ENCODE results near the gene CHST2. TPM values are rescaled to one million over a fixed set of nuclear protein-coding genes. Genes with fewer than 3 reads are reported as not detected.
A peak's percentile ranks its signal among the peaks of the same experiment; 100 is the strongest.
"Not testable (repeated sequence)": the region's sequence is repeated elsewhere in the genome, so short reads cannot be mapped to it uniquely, and the experiment has no call there.

CHST2 gene, protein sequence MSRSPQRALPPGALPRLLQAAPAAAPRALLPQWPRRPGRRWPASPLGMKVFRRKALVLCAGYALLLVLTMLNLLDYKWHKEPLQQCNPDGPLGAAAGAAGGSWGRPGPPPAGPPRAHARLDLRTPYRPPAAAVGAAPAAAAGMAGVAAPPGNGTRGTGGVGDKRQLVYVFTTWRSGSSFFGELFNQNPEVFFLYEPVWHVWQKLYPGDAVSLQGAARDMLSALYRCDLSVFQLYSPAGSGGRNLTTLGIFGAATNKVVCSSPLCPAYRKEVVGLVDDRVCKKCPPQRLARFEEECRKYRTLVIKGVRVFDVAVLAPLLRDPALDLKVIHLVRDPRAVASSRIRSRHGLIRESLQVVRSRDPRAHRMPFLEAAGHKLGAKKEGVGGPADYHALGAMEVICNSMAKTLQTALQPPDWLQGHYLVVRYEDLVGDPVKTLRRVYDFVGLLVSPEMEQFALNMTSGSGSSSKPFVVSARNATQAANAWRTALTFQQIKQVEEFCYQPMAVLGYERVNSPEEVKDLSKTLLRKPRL
- 6.1 and 6.4 TPM in 2 replicates for total RNA-seq

GRCh38 chr3:143119009-143119914, at the start of gene CHST2:
TSS of gene CHST2 (plus strand) at chr3:143119771. CDS start at chr3:143120817, 1,046 bp downstream.
- DNase-seq = peak; percentile 92
- Mint-ChIP-seq H3K27ac (peak within 1 kb of the TSS; percentile 76), H3K27me3 (peaks cover 22% of the 10 kb centered on the region), H3K36me3 (ENCODE audit: low read depth) (peaks cover 5% of the 10 kb centered on the region), H3K4me3 (peak within 1 kb of the TSS; percentile 89), H3K4me1 (peaks cover 29% of the 10 kb centered on the region), H3K9me3 (no peaks in the 10 kb centered on the region)
- intact Hi-C loops (cut with micrococcal nuclease) = loop anchor here (2.0 kb wide), 1 partner anchor 852 kb away; the partner anchor contains the start of gene DIPK2A

GRCh38 chr3:143070977-143071551, 48.5 kb upstream of the CHST2 start:
- no peak overlapping the region for H3K4me3 Mint-ChIP-seq
- H3K27ac Mint-ChIP-seq = no peak overlapping the region
- no peaks in the 10 kb centered on the region for H3K4me1 Mint-ChIP-seq
- DNase-seq = peak; percentile 28
- H3K9me3 Mint-ChIP-seq = no peaks in the 10 kb centered on the region
- H3K27me3 Mint-ChIP-seq = no peaks in the 10 kb centered on the region
- no peaks in the 10 kb centered on the region for H3K36me3 Mint-ChIP-seq (ENCODE audit: low read depth)
- intact Hi-C loops (cut with micrococcal nuclease) = no loop called here

GRCh38 chr3:143071776-143072175, 47.8 kb upstream of the CHST2 start:
- no peaks in the 10 kb centered on the region for H3K4me1 Mint-ChIP-seq
- H3K4me3 Mint-ChIP-seq = no peak overlapping the region
- intact Hi-C loops (cut with micrococcal nuclease) = no loop called here
- peak; percentile 44 for DNase-seq
- no peak overlapping the region for H3K27ac Mint-ChIP-seq
- no peaks in the 10 kb centered on the region for H3K9me3 Mint-ChIP-seq
- H3K36me3 Mint-ChIP-seq (ENCODE audit: low read depth) = no peaks in the 10 kb centered on the region
- H3K27me3 Mint-ChIP-seq = no peaks in the 10 kb centered on the region

- H3K36me3 Mint-ChIP-seq (ENCODE audit: low read depth); H3K4me1 Mint-ChIP-seq; H3K4me3 Mint-ChIP-seq; H3K27ac Mint-ChIP-seq; H3K9me3 Mint-ChIP-seq; H3K27me3 Mint-ChIP-seq; intact Hi-C loops (cut with micrococcal nuclease): not testable (repeated sequence)
- DNase-seq = peak; percentile 37
Observed at GRCh38 chr3:143072298-143073020, 47.1 kb upstream of the CHST2 start.

- H3K27me3 Mint-ChIP-seq; H3K36me3 Mint-ChIP-seq (ENCODE audit: low read depth); H3K4me1 Mint-ChIP-seq; H3K9me3 Mint-ChIP-seq; H3K4me3 Mint-ChIP-seq; intact Hi-C loops (cut with micrococcal nuclease); H3K27ac Mint-ChIP-seq: not testable (repeated sequence)
- DNase-seq = peak; percentile 28
Observed at GRCh38 chr3:143073541-143073940, 46.0 kb upstream of the CHST2 start.

DNA sequence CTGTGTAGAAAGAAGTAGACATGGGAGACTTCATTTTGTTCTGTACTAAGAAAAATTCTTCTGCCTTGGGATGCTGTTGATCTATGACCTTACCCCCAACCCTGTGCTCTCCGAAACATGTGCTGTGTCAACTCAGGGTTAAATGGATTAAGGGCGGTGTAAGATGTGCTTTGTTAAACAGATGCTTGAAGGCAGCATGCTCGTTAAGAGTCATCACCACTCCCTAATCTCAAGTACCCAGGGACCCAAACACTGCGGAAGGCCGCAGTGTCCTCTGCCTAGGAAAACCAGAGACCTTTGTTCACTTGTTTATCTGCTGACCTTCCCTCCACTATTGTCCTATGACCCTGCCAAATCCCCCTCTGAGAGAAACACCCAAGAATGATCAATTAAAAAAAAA, 45.6 kb upstream of the CHST2 start:
- peak; percentile 12 for DNase-seq
- H3K9me3 Mint-ChIP-seq; H3K27ac Mint-ChIP-seq; intact Hi-C loops (cut with micrococcal nuclease); H3K4me1 Mint-ChIP-seq; H3K36me3 Mint-ChIP-seq (ENCODE audit: low read depth); H3K4me3 Mint-ChIP-seq; H3K27me3 Mint-ChIP-seq: not testable (repeated sequence)

DNA sequence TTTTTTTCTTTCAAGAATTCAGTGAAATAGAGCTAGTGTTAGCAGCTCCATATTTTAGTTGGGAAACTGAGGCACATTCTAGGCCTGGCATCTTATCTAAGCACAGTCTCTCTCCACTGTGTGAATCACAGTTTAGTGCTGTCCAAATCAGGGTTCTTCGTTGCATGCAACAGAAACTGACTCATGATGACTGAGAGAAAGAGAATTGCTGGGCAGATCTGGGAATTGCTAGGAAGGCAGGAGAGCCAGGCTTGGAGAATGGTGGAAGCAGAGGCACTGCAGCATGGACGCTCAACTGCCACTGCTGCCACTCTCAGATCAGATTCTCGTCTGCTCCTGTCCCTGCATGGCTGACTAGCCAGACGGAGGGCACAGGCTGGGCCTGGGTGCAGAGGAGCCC, 40.7 kb upstream of the CHST2 start:
- intact Hi-C loops (cut with micrococcal nuclease) = no loop called here
- H3K9me3 Mint-ChIP-seq = no peaks in the 10 kb centered on the region
- DNase-seq = peak; percentile 39
- no peaks in the 10 kb centered on the region for H3K27me3 Mint-ChIP-seq
- no peak overlapping the region for H3K27ac Mint-ChIP-seq
- H3K4me1 Mint-ChIP-seq = peaks cover 8% of the 10 kb centered on the region
- H3K4me3 Mint-ChIP-seq = no peak overlapping the region
- H3K36me3 Mint-ChIP-seq (ENCODE audit: low read depth) = no peaks in the 10 kb centered on the region

DNA sequence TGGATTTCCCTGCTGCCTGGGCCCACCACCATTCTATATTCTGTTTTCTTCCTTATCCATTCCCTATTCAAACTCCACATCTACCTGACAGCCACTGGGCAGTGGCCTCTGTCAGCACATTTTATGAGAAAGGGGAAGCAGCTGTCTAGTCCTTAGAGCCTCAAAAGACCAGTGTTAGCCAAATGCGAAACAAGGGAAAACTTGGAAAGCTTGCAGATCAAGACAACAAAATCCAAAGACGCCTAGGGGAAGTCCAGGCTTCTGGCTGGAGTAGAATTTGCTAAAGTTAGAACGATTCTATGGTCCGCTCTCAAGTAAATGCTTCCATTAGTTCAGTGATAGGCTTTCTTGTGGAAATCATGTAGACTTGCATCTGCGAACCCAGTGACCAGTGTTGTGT, 39.4 kb upstream of the CHST2 start:
- Mint-ChIP-seq H3K4me3 (no peak overlapping the region), H3K27me3 (no peaks in the 10 kb centered on the region), H3K4me1 (peaks cover 10% of the 10 kb centered on the region), H3K9me3 (no peaks in the 10 kb centered on the region), H3K27ac (no peak overlapping the region), H3K36me3 (ENCODE audit: low read depth) (peaks cover 4% of the 10 kb centered on the region)
- intact Hi-C loops (cut with micrococcal nuclease) = no loop called here
- no peak for DNase-seq

DNA sequence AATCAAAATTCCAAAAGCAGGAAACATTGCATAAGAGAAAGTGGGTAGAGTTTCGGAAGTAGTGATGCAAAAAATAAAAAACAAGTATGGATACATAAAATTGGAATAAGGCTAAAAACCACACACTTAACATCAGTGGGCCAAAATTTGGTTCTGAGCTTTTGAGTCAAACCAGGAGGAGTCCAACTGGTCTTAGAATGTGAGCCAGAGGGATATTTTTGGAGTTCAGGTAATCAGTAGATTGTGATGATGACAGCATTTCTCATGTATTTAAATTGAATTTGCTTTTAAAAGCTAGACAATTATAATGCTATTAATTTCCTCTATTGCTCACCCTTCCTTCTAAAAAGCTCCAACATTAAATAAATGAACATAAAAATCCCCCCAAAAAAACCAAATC, 38.2 kb upstream of the CHST2 start:
- peaks cover 10% of the 10 kb centered on the region for H3K4me1 Mint-ChIP-seq
- no peak overlapping the region for H3K4me3 Mint-ChIP-seq
- DNase-seq = no peak
- no peaks in the 10 kb centered on the region for H3K9me3 Mint-ChIP-seq
- peaks cover 4% of the 10 kb centered on the region for H3K36me3 Mint-ChIP-seq (ENCODE audit: low read depth)
- intact Hi-C loops (cut with micrococcal nuclease) = no loop called here
- H3K27ac Mint-ChIP-seq = no peak overlapping the region
- no peaks in the 10 kb centered on the region for H3K27me3 Mint-ChIP-seq

DNA sequence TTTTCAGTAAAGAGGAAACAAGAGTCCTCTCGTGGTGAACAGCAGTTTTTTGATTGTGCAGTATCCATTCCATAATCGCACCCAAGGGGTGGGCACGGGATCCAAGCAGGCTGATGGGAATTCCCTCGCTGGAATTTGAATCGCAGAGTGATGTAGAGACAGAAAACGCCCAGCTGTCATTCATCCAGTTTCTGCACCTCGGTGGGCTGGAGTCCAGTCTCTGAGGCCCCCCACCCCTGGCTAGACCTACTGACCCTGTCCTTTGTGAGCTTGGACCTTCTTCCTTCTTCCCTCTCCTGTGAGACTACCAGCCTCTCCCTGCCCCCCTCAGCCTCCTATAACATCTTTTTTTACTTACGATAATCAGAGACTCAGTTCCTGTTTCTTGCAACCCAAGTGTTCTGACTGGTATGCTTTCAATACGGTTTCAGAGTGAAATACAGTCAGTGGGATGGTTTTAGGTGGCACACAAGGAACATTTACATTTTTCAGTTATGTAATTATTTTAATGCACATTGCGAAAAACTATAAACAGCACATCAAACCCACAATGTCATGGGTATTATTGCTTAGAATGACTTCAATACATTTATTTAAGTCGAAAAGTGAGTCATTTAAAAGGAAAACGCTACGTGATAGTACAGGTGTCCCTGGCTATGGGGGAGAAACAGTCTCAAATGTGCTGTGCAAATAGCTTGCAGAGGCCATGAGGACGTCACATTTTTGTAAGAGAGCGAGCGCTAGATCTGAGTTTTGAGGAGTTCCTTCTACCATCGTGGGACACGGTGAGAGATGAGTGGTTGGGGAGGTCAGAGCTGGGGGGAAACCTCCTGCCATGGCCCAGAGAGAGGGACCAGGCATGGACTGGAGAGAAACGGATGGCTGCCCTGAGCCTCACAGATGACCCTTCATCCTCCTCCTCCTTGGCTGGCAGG, 37.5 kb upstream of the CHST2 start:
- peak overlapping the region; percentile 2 for H3K27ac Mint-ChIP-seq
- no peaks in the 10 kb centered on the region for H3K9me3 Mint-ChIP-seq
- no peaks in the 10 kb centered on the region for H3K27me3 Mint-ChIP-seq
- intact Hi-C loops (cut with micrococcal nuclease) = no loop called here
- H3K4me1 Mint-ChIP-seq = peaks cover 10% of the 10 kb centered on the region
- H3K36me3 Mint-ChIP-seq (ENCODE audit: low read depth) = peaks cover 4% of the 10 kb centered on the region
- no peak for DNase-seq
- peak overlapping the region; percentile 30 for H3K4me3 Mint-ChIP-seq

DNA sequence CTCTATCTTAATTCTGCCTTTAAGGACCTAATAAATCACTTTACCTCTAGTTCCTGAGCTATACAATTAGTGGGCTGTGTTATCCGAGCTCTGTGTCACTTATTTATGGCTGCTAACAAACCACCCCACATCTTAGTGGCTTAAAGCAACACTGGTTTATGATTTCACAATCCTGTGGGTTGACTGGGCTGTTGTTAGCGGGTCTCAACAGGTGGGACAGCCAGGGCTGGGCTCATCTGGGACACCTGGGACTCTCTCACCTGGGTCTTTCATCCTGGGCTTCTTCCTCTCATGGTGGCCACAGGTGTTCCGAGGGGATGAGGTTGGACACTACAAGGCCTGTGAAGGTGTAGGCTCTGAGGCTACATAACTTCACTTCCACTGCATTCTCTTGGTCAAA, 35.8 kb upstream of the CHST2 start:
- Mint-ChIP-seq H3K27me3 (no peaks in the 10 kb centered on the region), H3K9me3 (no peaks in the 10 kb centered on the region), H3K4me1 (peaks cover 10% of the 10 kb centered on the region), H3K4me3 (no peak overlapping the region), H3K27ac (no peak overlapping the region), H3K36me3 (ENCODE audit: low read depth) (peaks cover 4% of the 10 kb centered on the region)
- intact Hi-C loops (cut with micrococcal nuclease) = no loop called here
- no peak for DNase-seq

DNA sequence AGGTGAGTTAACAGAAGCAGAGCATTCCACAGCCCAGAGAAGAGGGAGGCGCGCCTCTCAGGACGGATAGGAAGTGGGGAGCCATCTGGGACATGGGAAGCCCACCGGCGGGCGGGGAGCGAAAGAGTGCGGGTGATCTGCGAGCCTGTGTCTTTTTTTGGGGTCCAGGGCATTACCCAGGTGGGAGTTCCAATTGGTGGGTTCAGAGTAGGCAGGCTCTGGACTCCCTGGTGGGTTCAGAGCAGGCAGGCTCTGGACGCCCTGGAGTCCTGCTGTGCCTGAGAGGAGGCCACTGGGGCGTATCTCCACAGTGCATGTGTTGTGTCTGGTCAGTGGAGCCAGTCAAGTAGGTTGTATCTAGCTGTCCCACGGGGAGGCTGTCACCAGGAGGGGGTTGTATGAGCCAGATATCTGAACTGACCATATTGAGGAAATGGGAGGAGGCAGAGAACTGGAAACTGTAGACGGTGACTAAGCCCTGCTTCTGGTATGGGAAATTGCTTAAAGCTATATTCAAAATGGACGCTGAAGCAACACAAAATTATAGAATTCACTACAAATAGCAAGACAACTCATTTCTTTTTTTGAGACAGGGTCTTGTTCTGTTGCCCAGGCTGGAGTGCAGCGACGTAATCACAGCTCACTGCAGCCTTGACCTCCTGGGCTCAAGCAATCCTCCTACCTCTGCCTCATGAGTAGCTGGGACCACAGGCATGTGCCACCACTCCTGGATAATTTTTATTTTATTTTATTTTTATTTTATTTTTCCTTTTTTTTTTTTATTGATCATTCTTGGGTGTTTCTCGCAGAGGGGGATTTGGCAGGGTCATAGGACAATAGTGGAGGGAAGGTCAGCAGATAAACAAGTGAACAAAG, 34.5 kb upstream of the CHST2 start:
- DNase-seq = no peak
- Mint-ChIP-seq H3K9me3 (no peaks in the 10 kb centered on the region), H3K27ac (no peak overlapping the region), H3K36me3 (ENCODE audit: low read depth) (peaks cover 4% of the 10 kb centered on the region), H3K27me3 (no peaks in the 10 kb centered on the region), H3K4me3 (no peak overlapping the region), H3K4me1 (peaks cover 10% of the 10 kb centered on the region)
- intact Hi-C loops (cut with micrococcal nuclease) = no loop called here
